ENCODE measurements around the gene ASB10. TPM values are rescaled to one million over a fixed set of nuclear protein-coding genes. Genes with fewer than 3 reads are reported as not detected.

Gene ASB10
- total and polyA plus RNA-seq, 2 of the 4 experiments (the other 2 are of a cell fraction) = not detected

GRCh38 chr7:151125846-151126481 lies 61.1 kb downstream of the ASB10 start:
- intact Hi-C loops (cut with micrococcal nuclease) = no loop called here
- ATAC-seq (ENCODE audit: low read depth) = no peak
- H4K5ac ChIP-seq (ENCODE audit: low read depth, low read length) = no peak overlapping the region
- no TSS peak for BruUV-seq (replicated peaks)
- H3K56ac ChIP-seq (ENCODE audit: extremely low read depth, insufficient read depth, low read length) = no peak overlapping the region
- H2BK20ac ChIP-seq (ENCODE audit: low read depth, low read length) = no peak overlapping the region
- H3K9ac ChIP-seq (ENCODE audit: low read depth, low read length) = no peak overlapping the region
- H4K8ac ChIP-seq (ENCODE audit: low read depth in 2 of 2, low read length in 2 of 2) = no peak overlapping the region
- ChIA-PET POLR2A (ENCODE audit: unreplicated experiment) (no interaction called here), CTCF (no interaction called here)
- H2BK120ac ChIP-seq (ENCODE audit: low read depth, low read length) = no peak overlapping the region
- peaks cover 67% of the 10 kb centered on the region for H3K36me3 ChIP-seq (ENCODE audit: control insufficient read depth, insufficient read depth, low read length)
- H3K4me3 ChIP-seq (ENCODE audit: insufficient read depth, low read depth, low read length) = no peak overlapping the region
- no peak overlapping the region for H3K23ac ChIP-seq (ENCODE audit: low read depth, low read length)
- H3K18ac ChIP-seq (ENCODE audit: low read depth, low read length) = no peak overlapping the region
- peaks cover 32% of the 10 kb centered on the region for H4K20me1 ChIP-seq (ENCODE audit: insufficient read depth, low read length)
- dilution Hi-C loops (cut with HindIII; ENCODE audit: low sequenced_read_pairs, unreplicated experiment) = no loop called here
- H2AFZ ChIP-seq (replicated peaks; ENCODE audit: low read length, poor library complexity) = no peak overlapping the region
- in situ Hi-C loops (cut with MboI; ENCODE audit: low sequenced_read_pairs) = loop anchor here (5.0 to 10.0 kb wide), 2 partner anchors 46 to 179 kb away; no protein-coding TSS in a partner anchor
- H4K91ac ChIP-seq (ENCODE audit: insufficient read depth, low read depth, low read length) = no peak overlapping the region
- peaks cover 0 to 28% of the 10 kb centered on the region in 2 experiments; a peak in 3 of 4 replicates for H3K79me1 ChIP-seq (ENCODE audit: low read depth in 1 of 2, low read length in 2 of 2)
- H2BK15ac ChIP-seq (ENCODE audit: low read depth, low read length) = no peak overlapping the region
- H2AK5ac ChIP-seq (ENCODE audit: low read depth, low read length) = no peak overlapping the region
- no peak for DNase-seq
- no peaks in the 10 kb centered on the region for H3K4me1 ChIP-seq (ENCODE audit: control insufficient read depth, insufficient read depth, low read length)
- no peak overlapping the region for H3K14ac ChIP-seq (replicated peaks; ENCODE audit: low read depth, low read length)
- H2BK5ac ChIP-seq (ENCODE audit: low read depth, low read length, poor library complexity, severe bottlenecking) = no peak overlapping the region
- H3K9me3 ChIP-seq (ENCODE audit: control insufficient read depth, insufficient read depth, low read length) = no peaks in the 10 kb centered on the region
- no peaks in the 10 kb centered on the region for H3K9me1 ChIP-seq (ENCODE audit: insufficient read depth, low read length)
- no peak overlapping the region for H3K27ac ChIP-seq (ENCODE audit: insufficient read depth, low read length)
- no peaks in the 10 kb centered on the region for H3K27me3 ChIP-seq (ENCODE audit: control insufficient read depth, insufficient read depth, low read length)
- WGBS, 2 experiments (ENCODE audit: extremely low coverage in 2 of 2, insufficient read length in 1 of 2) = 69% methylated on average over 3 of the region's 58 CpGs; no CpG with 5 or more reads in 1 of the 2 experiments
- no peak overlapping the region for H3K4ac ChIP-seq (ENCODE audit: low read depth, low read length)
- TF ChIP-seq NFE2L2 (IDR thresholded peaks at IDR 0.05; ENCODE audit: low read depth, low read length) = no peak
- no peak overlapping the region for H2AK9ac ChIP-seq (replicated peaks; ENCODE audit: low read depth, low read length, poor library complexity)
- no peak overlapping the region for H3K4me2 ChIP-seq (ENCODE audit: low read depth, low read length)

Other genes starting within 250 kb of the ASB10 start
- gene KCNH2, start 208.9 kb downstream of the ASB10 start, total RNA-seq (2012; rRNA removed) = 0.56 and 0.90 TPM in 2 replicates
- 1.6 and 2.1 TPM in 2 replicates for gene KCNH2, start 208.9 kb downstream of the ASB10 start, polyA plus RNA-seq (2012; rRNA removed)
- 0.28 and 0.72 TPM in 2 replicates for gene NOS3, start 196.2 kb downstream of the ASB10 start, total RNA-seq (2012; rRNA removed)
- 2.0 and 2.9 TPM in 2 replicates for gene NOS3, start 196.2 kb downstream of the ASB10 start, polyA plus RNA-seq (2012; rRNA removed)
- gene ATG9B, start 162.8 kb downstream of the ASB10 start, total RNA-seq (2012; rRNA removed) = 0.18 TPM in 1 of 2 replicates, not detected in the other
- 0.91 and 1.1 TPM in 2 replicates for gene ATG9B, start 162.8 kb downstream of the ASB10 start, polyA plus RNA-seq (2012; rRNA removed)
- 14.7 and 16.3 TPM in 2 replicates for gene ABCB8, start 158.8 kb downstream of the ASB10 start, total RNA-seq (2012; rRNA removed)
- gene ABCB8, start 158.8 kb downstream of the ASB10 start, polyA plus RNA-seq (2012; rRNA removed) = 26.8 and 27.5 TPM in 2 replicates
- not detected in 2 replicates for gene ASIC3, start 138.7 kb downstream of the ASB10 start, total RNA-seq (2012; rRNA removed)
- 0.70 and 0.74 TPM in 2 replicates for gene ASIC3, start 138.7 kb downstream of the ASB10 start, polyA plus RNA-seq (2012; rRNA removed)
- 22.4 and 24.7 TPM in 2 replicates for gene CDK5, start 129.4 kb downstream of the ASB10 start, total RNA-seq (2012; rRNA removed)
- gene CDK5, start 129.4 kb downstream of the ASB10 start, polyA plus RNA-seq (2012; rRNA removed) = 34.8 and 45.6 TPM in 2 replicates
- 25.3 and 29.6 TPM in 2 replicates for gene SLC4A2, start 127.7 kb downstream of the ASB10 start, total RNA-seq (2012; rRNA removed)
- 91.0 and 112 TPM in 2 replicates for gene SLC4A2, start 127.7 kb downstream of the ASB10 start, polyA plus RNA-seq (2012; rRNA removed)
- gene FASTK, start 106.4 kb downstream of the ASB10 start, total RNA-seq (2012; rRNA removed) = 41.9 and 53.8 TPM in 2 replicates
- 115 and 127 TPM in 2 replicates for gene FASTK, start 106.4 kb downstream of the ASB10 start, polyA plus RNA-seq (2012; rRNA removed)
- 6.8 and 7.8 TPM in 2 replicates for gene TMUB1, start 103.8 kb downstream of the ASB10 start, total RNA-seq (2012; rRNA removed)
- 29.8 and 38.3 TPM in 2 replicates for gene TMUB1, start 103.8 kb downstream of the ASB10 start, polyA plus RNA-seq (2012; rRNA removed)
- 33.3 and 35.3 TPM in 2 replicates for gene AGAP3, start 100.8 kb downstream of the ASB10 start, total RNA-seq (2012; rRNA removed)
- gene AGAP3, start 100.8 kb downstream of the ASB10 start, polyA plus RNA-seq (2012; rRNA removed) = 93.9 and 99.5 TPM in 2 replicates
- not detected in 2 replicates for gene GBX1, start 19.6 kb downstream of the ASB10 start, total RNA-seq (2012; rRNA removed)
- not detected in 2 replicates for gene GBX1, start 19.6 kb downstream of the ASB10 start, polyA plus RNA-seq (2012; rRNA removed)
- gene H2BK1, start 23.2 kb upstream of the ASB10 start, total RNA-seq (2012; rRNA removed) = not detected in 2 replicates
- gene H2BK1, start 23.2 kb upstream of the ASB10 start, polyA plus RNA-seq (2012; rRNA removed) = not detected in 2 replicates
- gene ABCF2, start 40.0 kb upstream of the ASB10 start, total RNA-seq (2012; rRNA removed) = 100 and 103 TPM in 2 replicates
- 40.3 and 46.2 TPM in 2 replicates for gene ABCF2, start 40.0 kb upstream of the ASB10 start, polyA plus RNA-seq (2012; rRNA removed)
- 26.2 and 26.9 TPM in 2 replicates for gene CHPF2, start 45.2 kb upstream of the ASB10 start, total RNA-seq (2012; rRNA removed)
- gene CHPF2, start 45.2 kb upstream of the ASB10 start, polyA plus RNA-seq (2012; rRNA removed) = 77.0 and 80.0 TPM in 2 replicates
- gene SMARCD3, start 61.4 kb upstream of the ASB10 start, total RNA-seq (2012; rRNA removed) = 33.1 and 37.5 TPM in 2 replicates
- gene SMARCD3, start 61.4 kb upstream of the ASB10 start, polyA plus RNA-seq (2012; rRNA removed) = 43.8 and 48.5 TPM in 2 replicates
- gene NUB1, start 154.6 kb upstream of the ASB10 start, total RNA-seq (2012; rRNA removed) = 20.1 and 31.9 TPM in 2 replicates
- 27.2 and 29.7 TPM in 2 replicates for gene NUB1, start 154.6 kb upstream of the ASB10 start, polyA plus RNA-seq (2012; rRNA removed)
- gene WDR86, start 222.8 kb upstream of the ASB10 start, total RNA-seq (2012; rRNA removed) = not detected in 2 replicates
- not detected in 2 replicates for gene WDR86, start 222.8 kb upstream of the ASB10 start, polyA plus RNA-seq (2012; rRNA removed)

Measured in IMR-90 (cell line).